ENCODE results near the gene ZMYND10.

The ZMYND10 gene

DNA sequence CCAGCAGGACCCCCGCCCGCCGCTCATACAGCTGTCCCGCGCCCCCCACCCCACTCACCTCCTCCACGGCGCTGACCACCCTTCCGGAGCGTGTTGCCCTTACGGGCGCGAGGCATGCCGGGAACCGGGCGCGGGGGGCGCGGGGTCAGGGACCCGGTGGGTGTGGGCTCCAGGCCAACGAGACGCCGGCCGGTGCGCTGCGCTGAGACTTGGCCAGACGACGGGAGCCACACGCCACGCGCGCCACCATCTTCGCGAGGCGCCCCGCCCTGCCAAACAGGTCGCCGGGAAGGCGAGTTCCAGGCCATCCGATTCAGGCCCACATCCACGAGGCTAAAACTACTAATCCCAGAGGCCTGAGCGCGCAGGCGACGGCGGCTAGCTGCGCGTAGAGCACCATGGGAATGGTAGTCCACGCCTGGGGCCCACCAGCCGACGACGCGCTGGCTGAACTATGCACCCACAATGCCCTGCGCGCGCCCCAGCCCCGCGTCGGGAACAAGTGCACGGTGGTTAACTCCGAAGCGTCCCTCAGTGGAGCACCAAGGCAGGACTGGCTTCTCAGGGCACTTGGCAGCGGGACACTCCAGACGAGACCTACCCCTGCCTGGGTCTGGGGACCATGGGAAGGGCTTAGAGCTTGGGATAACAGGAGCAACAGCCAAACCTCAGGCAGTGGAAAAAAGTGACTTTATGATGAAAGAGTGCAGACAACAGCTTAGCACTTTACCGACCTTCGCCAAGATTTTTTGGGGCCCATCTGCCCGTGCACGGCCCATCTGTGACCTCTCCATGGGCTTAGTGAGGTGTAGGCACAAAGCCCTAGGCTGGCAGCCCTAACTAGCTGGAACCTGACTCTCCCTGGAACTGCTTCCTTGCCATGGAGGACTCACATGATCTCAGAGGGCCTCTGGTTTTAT, 53.1 kb downstream of the ZMYND10 start, which contains the start of gene IFRD2:
Gene IFRD2 (minus strand): TSS at position 271 of the 920 bp plus-strand sequence. CDS start 155 bp downstream, at position 116.
- ATAC-seq = peak; percentile 98
- TF ChIP-seq SNAI2 (CRISPR knock-in tag; IDR thresholded peaks at IDR 0.05) = peak; percentile 94
- TF ChIP-seq, protein P1, sequence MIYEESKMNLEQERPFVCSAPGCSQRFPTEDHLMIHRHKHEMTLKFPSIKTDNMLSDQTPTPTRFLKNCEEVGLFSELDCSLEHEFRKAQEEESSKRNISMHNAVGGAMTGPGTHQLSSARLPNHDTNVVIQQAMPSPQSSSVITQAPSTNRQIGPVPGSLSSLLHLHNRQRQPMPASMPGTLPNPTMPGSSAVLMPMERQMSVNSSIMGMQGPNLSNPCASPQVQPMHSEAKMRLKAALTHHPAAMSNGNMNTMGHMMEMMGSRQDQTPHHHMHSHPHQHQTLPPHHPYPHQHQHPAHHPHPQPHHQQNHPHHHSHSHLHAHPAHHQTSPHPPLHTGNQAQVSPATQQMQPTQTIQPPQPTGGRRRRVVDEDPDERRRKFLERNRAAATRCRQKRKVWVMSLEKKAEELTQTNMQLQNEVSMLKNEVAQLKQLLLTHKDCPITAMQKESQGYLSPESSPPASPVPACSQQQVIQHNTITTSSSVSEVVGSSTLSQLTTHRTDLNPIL (CRISPR knock-in tag; IDR thresholded peaks at IDR 0.05; ENCODE audit: low read depth) = no peak
- peak; percentile 31; the same call in 1 of the 2 replicates for TF ChIP-seq ZNF8 (CRISPR knock-in tag; IDR thresholded peaks at IDR 0.05)
- no peak for TF ChIP-seq GLIS3 (CRISPR knock-in tag; IDR thresholded peaks at IDR 0.05)
- TF ChIP-seq TCF4 (CRISPR knock-in tag; IDR thresholded peaks at IDR 0.05; ENCODE audit: borderline replicate concordance) = no peak
- TF ChIP-seq, protein P2, sequence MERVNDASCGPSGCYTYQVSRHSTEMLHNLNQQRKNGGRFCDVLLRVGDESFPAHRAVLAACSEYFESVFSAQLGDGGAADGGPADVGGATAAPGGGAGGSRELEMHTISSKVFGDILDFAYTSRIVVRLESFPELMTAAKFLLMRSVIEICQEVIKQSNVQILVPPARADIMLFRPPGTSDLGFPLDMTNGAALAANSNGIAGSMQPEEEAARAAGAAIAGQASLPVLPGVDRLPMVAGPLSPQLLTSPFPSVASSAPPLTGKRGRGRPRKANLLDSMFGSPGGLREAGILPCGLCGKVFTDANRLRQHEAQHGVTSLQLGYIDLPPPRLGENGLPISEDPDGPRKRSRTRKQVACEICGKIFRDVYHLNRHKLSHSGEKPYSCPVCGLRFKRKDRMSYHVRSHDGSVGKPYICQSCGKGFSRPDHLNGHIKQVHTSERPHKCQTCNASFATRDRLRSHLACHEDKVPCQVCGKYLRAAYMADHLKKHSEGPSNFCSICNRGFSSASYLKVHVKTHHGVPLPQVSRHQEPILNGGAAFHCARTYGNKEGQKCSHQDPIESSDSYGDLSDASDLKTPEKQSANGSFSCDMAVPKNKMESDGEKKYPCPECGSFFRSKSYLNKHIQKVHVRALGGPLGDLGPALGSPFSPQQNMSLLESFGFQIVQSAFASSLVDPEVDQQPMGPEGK (CRISPR knock-in tag; IDR thresholded peaks at IDR 0.05; ENCODE audit: borderline replicate concordance) = no peak
- TF ChIP-seq TOX (CRISPR knock-in tag; IDR thresholded peaks at IDR 0.05; ENCODE audit: borderline replicate concordance) = no peak
- TF ChIP-seq, protein P3, sequence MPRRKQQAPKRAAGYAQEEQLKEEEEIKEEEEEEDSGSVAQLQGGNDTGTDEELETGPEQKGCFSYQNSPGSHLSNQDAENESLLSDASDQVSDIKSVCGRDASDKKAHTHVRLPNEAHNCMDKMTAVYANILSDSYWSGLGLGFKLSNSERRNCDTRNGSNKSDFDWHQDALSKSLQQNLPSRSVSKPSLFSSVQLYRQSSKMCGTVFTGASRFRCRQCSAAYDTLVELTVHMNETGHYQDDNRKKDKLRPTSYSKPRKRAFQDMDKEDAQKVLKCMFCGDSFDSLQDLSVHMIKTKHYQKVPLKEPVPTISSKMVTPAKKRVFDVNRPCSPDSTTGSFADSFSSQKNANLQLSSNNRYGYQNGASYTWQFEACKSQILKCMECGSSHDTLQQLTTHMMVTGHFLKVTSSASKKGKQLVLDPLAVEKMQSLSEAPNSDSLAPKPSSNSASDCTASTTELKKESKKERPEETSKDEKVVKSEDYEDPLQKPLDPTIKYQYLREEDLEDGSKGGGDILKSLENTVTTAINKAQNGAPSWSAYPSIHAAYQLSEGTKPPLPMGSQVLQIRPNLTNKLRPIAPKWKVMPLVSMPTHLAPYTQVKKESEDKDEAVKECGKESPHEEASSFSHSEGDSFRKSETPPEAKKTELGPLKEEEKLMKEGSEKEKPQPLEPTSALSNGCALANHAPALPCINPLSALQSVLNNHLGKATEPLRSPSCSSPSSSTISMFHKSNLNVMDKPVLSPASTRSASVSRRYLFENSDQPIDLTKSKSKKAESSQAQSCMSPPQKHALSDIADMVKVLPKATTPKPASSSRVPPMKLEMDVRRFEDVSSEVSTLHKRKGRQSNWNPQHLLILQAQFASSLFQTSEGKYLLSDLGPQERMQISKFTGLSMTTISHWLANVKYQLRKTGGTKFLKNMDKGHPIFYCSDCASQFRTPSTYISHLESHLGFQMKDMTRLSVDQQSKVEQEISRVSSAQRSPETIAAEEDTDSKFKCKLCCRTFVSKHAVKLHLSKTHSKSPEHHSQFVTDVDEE (CRISPR knock-in tag; IDR thresholded peaks at IDR 0.05) = peak; percentile 99
- TF ChIP-seq RARB (CRISPR knock-in tag; IDR thresholded peaks at IDR 0.05) = no peak
- no peak for TF ChIP-seq POU6F1 (CRISPR knock-in tag; IDR thresholded peaks at IDR 0.05; ENCODE audit: borderline replicate concordance, low read depth)
- no peak for TF ChIP-seq ARNTL (CRISPR knock-in tag; IDR thresholded peaks at IDR 0.05; ENCODE audit: borderline replicate concordance, low read depth)
- peak; percentile 86 for TF ChIP-seq ZFP3 (CRISPR knock-in tag; IDR thresholded peaks at IDR 0.05)
- TF ChIP-seq ZC3H10 (CRISPR knock-in tag; IDR thresholded peaks at IDR 0.05) = no peak
- TF ChIP-seq ESRRG (CRISPR knock-in tag; IDR thresholded peaks at IDR 0.05) = no peak
- TF ChIP-seq, protein P4, sequence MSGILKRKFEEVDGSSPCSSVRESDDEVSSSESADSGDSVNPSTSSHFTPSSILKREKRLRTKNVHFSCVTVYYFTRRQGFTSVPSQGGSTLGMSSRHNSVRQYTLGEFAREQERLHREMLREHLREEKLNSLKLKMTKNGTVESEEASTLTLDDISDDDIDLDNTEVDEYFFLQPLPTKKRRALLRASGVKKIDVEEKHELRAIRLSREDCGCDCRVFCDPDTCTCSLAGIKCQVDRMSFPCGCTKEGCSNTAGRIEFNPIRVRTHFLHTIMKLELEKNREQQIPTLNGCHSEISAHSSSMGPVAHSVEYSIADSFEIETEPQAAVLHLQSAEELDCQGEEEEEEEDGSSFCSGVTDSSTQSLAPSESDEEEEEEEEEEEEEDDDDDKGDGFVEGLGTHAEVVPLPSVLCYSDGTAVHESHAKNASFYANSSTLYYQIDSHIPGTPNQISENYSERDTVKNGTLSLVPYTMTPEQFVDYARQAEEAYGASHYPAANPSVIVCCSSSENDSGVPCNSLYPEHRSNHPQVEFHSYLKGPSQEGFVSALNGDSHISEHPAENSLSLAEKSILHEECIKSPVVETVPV (CRISPR knock-in tag; IDR thresholded peaks at IDR 0.05) = no peak
- peak; percentile 48; the same call in 1 of the 2 replicates for TF ChIP-seq ZFP30 (CRISPR knock-in tag; IDR thresholded peaks at IDR 0.05)
- TF ChIP-seq CSDC2 (CRISPR knock-in tag; IDR thresholded peaks at IDR 0.05) = peak; percentile 93
- TF ChIP-seq OSR1 (CRISPR knock-in tag; IDR thresholded peaks at IDR 0.05) = no peak
- peak; percentile 59; the same call in 1 of the 2 replicates for TF ChIP-seq ZNF70 (CRISPR knock-in tag; IDR thresholded peaks at IDR 0.05)
